ENCODE measurements around the gene KLHDC7B.

KLHDC7B gene

GRCh38 chr22:50574383-50574755 lies 28.7 kb downstream of the KLHDC7B start:
- DNase-seq, result no peak

GRCh38 chr22:50575426-50575941 lies 29.8 kb downstream of the KLHDC7B start:
- DNase-seq, result no peak

- DNase-seq, result no peak
Measured at GRCh38 chr22:50576070-50576469, 30.4 kb downstream of the KLHDC7B start.

DNA sequence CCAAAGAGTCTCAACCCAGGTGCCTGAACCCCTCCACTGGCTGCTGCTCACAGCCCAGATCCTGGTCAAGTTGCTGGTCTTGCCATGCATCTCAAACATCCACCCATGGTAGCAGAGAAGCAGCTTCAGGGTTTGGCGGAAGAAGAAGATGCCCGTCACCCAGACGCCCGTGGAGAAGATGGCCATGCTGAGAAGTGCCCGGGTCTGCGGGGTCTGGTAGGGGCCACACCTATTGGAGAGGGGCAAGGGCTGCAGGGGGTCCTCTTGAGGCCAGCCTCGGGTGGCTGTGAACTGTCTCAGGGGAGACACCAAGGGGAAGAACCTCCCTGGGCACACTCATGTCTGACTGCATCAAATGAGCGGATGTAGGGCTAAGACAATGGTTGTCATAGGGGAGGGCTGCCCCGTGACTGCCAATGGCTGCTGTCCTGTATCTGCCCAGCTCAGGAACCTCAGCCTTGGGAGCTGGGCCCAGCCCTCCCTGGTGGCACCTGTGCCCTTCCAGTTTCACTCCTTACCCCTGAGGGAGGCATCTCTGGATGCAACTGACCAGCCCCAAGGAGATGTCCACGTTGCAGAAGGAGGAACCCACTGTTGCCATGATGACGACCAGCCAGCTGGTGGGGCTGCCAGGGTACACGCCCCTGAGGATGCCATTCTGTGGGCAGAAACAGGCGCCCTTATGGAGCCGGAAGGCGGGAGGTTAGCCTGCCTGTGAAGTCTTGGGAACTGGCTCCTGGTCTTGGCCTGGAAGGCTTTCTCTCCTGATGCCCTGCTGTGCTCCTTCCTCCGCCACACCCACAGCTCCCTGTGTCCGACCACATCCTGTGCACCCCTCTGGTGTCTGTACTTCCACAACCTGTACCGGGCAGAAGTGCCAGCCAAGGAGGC lies 31.4 kb downstream of the KLHDC7B start:
- no peak for DNase-seq

- no peak for DNase-seq
Measured at GRCh38 chr22:50577697-50577986, 31.9 kb downstream of the KLHDC7B start.

DNA sequence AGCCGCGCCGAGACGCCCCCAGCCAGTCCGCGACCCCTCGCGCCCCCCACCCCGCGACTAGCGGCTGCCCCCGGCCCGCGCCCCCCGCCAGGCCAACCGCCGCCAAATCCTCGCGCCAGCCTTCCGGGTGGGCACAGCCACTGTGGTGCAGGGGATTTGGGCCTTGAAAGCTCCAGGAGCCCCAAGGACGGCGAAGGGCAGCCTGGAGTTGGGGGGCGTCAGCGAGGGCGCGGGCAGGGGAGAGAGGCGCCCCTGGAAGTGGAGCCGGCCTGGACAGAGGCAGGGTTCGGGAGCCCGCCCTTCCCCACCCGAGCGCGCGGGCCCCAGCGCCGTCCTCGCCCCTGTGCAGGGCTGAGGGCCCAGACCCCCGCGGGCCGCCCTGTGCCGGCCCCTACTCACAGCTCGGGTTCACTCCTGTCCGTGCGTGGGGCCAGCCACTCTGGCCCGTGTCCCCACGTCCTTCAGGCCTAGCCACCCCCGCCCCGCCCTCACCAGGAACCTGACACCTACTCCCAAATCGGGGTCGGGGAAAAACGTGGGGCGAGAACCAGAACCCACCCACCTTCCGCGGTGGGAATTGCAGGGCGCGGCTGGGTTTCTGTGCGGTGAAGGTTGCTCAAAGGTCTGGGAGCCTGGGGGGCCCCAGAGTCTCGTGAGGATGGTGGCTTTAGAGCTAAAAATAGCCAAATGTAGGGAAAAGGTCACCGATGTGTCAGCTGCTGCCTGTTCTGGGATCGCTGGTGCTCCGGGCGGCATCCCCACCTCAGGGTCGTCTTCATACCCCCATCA lies 32.5 kb downstream of the KLHDC7B start, which contains the start of gene CPT1B:
CPT1B (minus strand) TSS at position 441 of the 789 bp plus-strand sequence. CDS start 512 bp downstream, outside the sequence.
- no peak for DNase-seq

DNA sequence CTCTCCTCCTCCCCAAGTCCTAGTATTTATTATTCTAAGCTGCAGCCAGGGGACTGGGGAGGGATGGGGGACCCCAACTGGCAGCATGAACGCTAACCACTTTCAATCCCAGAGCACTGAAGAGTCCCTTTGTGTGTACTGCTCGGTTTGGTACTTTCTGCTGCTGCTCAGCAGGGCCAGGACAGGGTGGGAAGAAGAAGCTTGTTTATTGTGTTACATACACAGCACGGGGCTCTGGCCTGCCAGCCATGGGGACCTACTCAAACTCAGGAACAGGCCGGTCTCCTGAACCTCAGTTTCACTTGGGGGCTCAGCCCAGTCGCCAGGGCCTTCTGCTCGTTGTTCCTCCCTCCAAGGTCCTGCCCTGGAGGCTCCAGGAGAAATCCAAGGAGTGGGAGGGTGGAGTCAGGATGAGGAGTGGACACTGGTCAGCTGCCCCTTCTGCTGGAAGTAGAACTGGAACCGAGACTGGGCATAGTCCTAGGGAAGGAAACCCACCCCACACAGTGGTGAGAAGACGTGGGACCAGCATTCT lies 33.1 kb downstream of the KLHDC7B start:
- DNase-seq, result no peak

DNA sequence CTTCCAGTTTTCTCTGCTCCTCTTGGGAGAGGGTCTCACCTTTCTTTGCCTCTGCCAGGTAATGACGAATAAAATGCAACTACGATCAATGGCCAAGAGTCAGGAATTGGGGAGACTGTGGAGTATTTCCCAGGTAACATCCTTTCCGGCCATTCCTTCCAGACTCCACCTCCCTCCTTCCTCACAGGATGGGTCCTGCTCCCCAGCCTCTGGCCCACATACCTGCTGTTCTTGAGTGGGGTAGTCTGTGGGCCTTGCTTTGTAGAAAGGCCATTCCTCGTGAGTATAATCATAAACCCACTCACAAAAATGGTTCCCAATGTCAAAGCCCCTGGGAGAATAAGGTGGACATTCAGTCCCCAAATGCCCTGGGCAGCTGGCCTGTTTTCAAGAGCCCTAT lies 34.1 kb downstream of the KLHDC7B start:
- no peak for DNase-seq

DNA sequence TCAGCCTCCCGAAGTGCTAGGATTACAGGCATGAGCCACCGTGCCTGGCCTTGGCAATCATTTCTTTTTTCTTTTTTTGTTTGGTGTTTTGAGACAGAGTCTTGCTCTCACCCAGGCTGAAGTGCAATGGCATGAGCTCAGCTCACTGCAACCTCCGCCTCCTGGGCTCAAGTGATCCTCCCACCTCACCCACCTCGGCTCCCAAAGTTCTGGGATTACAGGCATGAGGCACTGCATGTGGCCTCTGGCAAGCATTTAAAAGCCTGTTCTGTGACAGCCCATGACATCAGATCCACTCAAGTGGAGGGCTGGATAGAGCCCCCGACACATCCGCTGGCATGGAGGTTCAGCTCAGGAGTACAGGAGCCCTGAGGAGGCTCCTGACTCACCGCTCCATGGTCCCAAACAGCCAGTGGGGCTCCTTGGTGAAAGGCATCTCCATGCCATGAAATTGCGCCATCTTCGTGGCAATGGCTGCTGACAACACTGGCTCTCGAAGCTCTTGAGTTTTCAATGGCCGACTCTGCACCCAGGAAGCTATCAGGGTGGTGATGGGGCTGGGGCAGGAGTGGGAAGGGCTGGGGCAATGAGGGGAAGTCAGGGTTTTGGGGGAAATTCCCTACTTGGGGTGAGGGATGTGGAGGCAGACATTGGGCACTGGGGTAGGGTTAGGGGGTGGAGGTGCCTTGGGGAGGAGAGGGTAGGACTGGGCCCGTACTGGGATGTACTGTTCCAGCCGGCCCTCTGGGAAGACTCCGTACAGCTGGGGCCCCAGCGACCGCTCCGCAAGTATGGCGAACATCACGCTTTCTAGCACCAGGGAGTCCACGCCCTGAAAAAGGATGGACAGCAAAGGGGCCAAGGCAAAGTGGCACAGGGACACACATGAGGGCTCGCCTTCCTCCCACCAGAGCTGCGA lies 35.6 kb downstream of the KLHDC7B start:
- DNase-seq, result no peak

- peak; percentile 59 to 70 for DNase-seq
Measured at GRCh38 chr22:50581950-50582492, 36.3 kb downstream of the KLHDC7B start.

GRCh38 chr22:50582493-50583293 lies 37.0 kb downstream of the KLHDC7B start, which contains the start of gene CHKB:
Gene CHKB (minus strand): TSS chr22:50582849. CDS start chr22:50582781, 68 bp downstream.
- DNase-seq, result peak; percentile 98 to 99

DNA sequence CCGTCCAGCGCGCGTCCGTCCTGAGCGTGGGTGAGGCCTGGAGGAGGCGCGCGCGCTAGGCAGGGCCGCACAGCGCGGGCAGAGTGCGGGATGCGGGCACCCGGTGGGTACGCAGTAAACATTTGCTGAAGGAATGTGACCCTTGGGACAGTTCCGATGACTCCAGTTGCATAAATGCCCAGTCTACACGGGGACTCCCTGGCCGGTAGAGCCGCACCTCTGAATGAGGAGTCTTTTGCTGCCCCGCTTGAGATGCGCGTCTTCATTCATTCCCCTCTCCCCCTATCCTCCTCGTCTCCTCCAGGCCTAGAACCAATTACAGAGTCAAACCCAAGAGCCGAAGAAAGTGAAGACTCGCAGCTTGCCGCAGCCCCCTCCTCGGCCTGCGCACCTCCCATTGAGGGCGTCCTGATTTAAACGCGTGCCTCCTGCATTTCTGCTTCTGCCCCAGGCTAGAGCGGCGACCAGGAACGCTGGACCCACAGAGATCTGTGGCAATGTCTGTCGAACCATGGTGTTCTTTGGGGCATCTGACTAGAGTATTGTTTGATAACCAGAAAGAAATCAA lies 37.7 kb downstream of the KLHDC7B start:
- DNase-seq, result no peak

DNA sequence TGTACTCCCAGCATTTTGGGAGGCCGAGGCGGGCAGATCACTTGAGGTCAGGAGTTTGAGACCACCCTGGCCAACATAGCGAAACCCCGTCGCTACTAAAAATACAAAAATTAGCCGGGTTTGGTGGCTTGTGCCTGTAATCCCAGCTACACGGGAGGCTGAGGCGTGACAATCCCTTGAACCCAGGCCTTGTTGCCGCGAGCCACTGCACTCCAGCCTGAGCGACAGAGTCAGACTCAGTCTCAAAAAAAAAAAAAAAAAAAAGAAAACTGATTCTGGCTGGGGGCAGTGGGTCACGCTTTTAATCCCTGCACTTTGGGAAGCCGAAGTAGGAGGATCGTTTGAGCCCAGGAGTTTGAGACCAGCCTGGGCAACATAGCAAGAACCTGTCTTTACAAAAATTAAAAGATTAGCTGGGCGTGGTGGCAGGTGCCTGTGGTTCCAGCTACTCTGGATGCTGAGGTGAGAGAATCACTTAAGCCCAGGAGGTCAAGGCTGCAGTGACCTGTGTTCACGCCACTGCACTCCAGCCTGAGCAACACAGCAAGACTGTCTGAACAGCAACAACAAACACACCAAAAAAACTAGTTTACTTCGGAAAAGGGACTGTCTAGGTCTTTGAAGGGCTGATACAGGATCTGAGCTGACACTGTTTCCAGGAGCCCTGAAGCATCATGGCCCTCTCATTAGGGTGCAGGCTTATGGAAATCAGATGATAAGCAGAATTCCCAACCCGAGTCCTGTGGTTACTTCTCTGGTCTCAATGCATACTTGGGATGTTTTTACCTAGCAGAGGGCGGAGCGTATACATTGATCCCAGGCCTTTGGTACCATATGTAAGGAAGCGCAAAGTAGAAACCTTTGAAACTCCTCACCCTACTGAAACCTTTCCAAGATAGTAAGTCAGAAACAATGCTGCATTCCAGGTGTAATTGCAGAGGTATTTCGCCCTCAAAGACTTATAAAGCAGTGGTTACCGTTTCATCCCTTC lies 38.7 kb downstream of the KLHDC7B start:
- DNase-seq, result no peak

DNA sequence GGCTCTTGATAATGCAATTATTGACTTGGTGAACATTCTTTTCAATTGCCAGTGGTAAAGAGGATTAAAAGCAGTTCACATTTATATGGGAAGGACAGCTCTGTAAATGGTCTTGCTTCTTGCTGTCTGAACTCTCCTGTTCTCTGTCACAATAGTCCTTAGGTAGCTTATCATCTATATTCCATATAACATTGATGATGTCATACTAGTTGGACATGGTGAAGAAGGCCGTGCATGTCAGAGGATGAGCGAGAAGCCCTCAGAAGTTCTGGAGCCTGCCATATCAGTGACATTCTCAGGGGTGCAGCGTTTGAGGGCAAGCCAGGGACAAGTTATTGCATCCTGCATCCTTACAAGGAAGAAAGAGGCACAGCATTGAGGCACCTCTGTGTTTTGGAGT lies 39.5 kb downstream of the KLHDC7B start:
- no peak for DNase-seq

GRCh38 chr22:50585781-50586180 lies 40.1 kb downstream of the KLHDC7B start:
- DNase-seq, result no peak

- no peak for DNase-seq
Measured at GRCh38 chr22:50586416-50586815, 40.7 kb downstream of the KLHDC7B start.

- no peak for DNase-seq
Measured at GRCh38 chr22:50587407-50587806, 41.7 kb downstream of the KLHDC7B start.

DNA sequence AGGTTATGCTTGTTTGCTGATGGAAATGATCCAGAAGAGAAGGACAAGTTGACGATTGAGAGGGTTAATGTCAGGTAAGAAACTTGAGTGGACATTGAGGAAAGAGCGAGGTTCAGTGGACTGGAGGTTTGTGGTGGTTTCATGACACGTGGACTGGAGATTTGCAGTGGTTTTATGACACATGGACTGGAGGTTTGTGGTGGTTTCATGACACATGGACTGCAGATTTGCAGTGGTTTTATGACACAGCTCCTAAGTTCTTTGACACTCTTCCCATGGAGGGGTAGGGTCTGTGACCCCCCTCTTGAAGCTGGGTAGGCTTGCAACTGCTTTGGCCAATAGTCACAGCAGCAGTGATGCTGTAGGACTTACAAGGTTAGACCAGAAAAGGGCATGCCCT lies 49.5 kb downstream of the KLHDC7B start:
- no peak for DNase-seq

DNA sequence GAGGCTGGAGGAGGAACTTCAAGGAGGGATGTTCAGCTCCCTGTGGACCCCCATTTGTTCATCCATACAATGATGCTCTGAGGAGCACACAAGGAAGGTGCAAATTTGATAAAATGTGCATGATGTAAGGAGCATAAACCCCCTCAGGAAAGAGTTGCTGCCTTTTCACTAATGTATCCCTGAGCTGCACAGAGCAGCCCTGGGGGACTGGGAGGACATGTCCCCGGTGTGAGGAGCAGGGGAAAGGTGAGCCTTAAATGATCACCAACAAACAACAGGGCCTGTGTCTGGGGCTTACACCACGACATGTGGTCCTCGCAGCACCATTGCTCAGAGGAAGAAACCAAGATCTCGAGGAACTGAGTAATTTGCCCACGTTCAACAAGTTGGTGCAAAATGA lies 51.4 kb downstream of the KLHDC7B start:
- no peak for DNase-seq

Data from activated T-cell treated with anti-CD3 and anti-CD28 coated beads, Interleukin-2, amount 50 U/mL, for 48 hours (primary cell).